Activated CD4-positive, alpha-beta T cell treated with anti-CD3 and anti-CD28 coated beads, Interleukin-2, Interleukin-6, amounts not matched to agents 100 ng/mL and 50 ng/mL, durations not matched to agents 16 hours and 8 hours (primary cell): ENCODE results near the gene MOBP.

ENCODE experiments used
- DNase-seq: peaks from one replicate; pipeline ENCODE4 v3.0.0-alpha.2; 2020

Gene MOBP

GRCh38 chr3:39550354-39551051 lies 83.0 kb downstream of the MOBP start:
- no peak for DNase-seq
